Sigmoid colon (tissue), 3 donors: ENCODE results near the gene MTURN.

Experiments used
- CTCF ChIP-seq, 4 experiments: fragments of 450-650 bp in 3 of 4; fragments of 200-600 bp in 1 of 4; IDR thresholded peaks; one replicate each; pipeline ENCODE4 v1.5.1; 2016 to 2019; ENCODE audit warnings: antibody characterized with exemption in 4 of 4, mild to moderate bottlenecking in 3 of 4, moderate library complexity in 2 of 4
- POLR2A ChIP-seq, 2 donors: fragments of 450-650 bp; IDR thresholded peaks; one replicate each; pipeline ENCODE4 v1.6.1; 2016; ENCODE audit warnings: antibody characterized with exemption in 2 of 2, mild to moderate bottlenecking in 2 of 2, moderate library complexity in 2 of 2

GRCh38 chr7:30093420-30093952 lies 41.3 kb upstream of the MTURN start:
- TF ChIP-seq CTCF (IDR thresholded peaks at IDR 0.05) (no peak), POLR2A (IDR thresholded peaks at IDR 0.05) (no peak)
